ENCODE results near the gene PTBP1.

DNA sequence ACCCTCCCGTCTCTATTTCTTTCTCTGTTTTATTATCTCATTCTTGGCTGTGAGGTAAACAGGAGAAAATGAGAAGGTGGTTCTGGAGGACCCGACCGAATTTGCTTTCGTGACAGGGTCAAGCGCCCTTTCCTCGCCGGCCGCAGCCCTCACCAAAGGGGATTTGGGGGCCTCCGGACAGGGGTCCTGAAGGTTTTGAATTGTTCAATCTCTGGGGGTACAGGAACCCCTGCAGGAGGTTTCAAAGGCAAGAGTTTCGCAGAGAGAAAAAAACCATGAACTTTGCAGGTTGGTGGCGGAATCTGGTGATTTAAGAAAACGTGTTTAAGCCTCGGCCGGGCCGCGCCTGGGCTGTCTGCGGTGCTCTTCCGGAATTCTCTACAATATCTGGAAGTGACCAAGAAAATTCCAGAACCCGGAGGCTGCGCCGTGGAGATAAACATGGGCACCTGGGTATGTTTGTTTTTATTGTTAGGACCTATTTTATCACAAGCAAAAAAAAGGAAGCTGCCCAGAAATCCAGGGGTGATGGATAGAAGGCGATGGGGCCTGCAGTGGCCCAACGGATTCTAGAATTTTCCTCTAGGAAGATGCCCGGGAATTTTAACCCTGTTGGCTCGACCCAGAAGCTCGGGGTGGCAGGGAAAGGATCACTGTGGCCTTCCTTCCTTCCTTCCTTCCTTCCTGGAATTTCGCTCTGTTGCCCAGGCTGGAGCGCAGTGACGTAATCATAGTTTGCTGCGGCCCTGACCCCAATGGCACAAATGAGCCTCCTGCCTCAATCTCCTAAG is 14.2 kb upstream of the PTBP1 start:
- no peak for TF ChIP-seq POLR2A (IDR thresholded peaks at IDR 0.05)
- TF ChIP-seq, protein P1, sequence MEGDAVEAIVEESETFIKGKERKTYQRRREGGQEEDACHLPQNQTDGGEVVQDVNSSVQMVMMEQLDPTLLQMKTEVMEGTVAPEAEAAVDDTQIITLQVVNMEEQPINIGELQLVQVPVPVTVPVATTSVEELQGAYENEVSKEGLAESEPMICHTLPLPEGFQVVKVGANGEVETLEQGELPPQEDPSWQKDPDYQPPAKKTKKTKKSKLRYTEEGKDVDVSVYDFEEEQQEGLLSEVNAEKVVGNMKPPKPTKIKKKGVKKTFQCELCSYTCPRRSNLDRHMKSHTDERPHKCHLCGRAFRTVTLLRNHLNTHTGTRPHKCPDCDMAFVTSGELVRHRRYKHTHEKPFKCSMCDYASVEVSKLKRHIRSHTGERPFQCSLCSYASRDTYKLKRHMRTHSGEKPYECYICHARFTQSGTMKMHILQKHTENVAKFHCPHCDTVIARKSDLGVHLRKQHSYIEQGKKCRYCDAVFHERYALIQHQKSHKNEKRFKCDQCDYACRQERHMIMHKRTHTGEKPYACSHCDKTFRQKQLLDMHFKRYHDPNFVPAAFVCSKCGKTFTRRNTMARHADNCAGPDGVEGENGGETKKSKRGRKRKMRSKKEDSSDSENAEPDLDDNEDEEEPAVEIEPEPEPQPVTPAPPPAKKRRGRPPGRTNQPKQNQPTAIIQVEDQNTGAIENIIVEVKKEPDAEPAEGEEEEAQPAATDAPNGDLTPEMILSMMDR (IDR thresholded peaks at IDR 0.05) = no peak
